Liver (tissue), 9 donors: Measurements from ENCODE around the gene URGCP. TPM values are rescaled to one million over a fixed set of nuclear protein-coding genes. Genes with fewer than 3 reads are reported as not detected.

Source experiments
- DNase-seq: peaks from one replicate; pipeline ENCODE4 v3.0.0-alpha.2; 2017; ENCODE audit warnings: low spot score
- H3K27ac ChIP-seq, 2 donors: one replicate each; pipeline ENCODE4 v1.7.0; 2013; ENCODE audit warnings: inconsistent platforms in 2 of 2, low read length in 2 of 2, control low read depth in 1 of 2, low read depth in 1 of 2, mild to moderate bottlenecking in 1 of 2
- H3K27me3 ChIP-seq, 4 donors: one replicate each; pipeline versions ENCODE4 v1.6.1 to v1.7.0; 2013; ENCODE audit warnings: low read length in 3 of 4, inconsistent platforms in 1 of 4, mild to moderate bottlenecking in 1 of 4, moderate library complexity in 1 of 4; ENCODE audit not compliant: control insufficient read depth in 4 of 4, insufficient read depth in 4 of 4
- H3K36me3 ChIP-seq, 4 donors: one replicate each; pipeline versions ENCODE4 v1.6.1 to v1.7.0; 2013; ENCODE audit warnings: low read length in 3 of 4, mild to moderate bottlenecking in 3 of 4, low read depth in 1 of 4, moderate library complexity in 1 of 4; ENCODE audit not compliant: control insufficient read depth in 4 of 4, insufficient read depth in 3 of 4
- H3K4me1 ChIP-seq, 4 donors: one replicate each; pipeline versions ENCODE4 v1.6.1 to v1.7.0; 2013; ENCODE audit warnings: low read length in 3 of 4, mild to moderate bottlenecking in 3 of 4, moderate library complexity in 1 of 4; ENCODE audit not compliant: control insufficient read depth in 4 of 4, insufficient read depth in 4 of 4
- H3K4me3 ChIP-seq, 3 donors: one replicate each; pipeline versions ENCODE4 v1.6.1 to v1.7.0; 2013; ENCODE audit warnings: low read length in 3 of 3, control low read depth in 1 of 3, low read depth in 1 of 3, mild to moderate bottlenecking in 1 of 3
- H3K9ac ChIP-seq, 2 donors: one replicate each; pipeline ENCODE4 v1.7.0; 2013; ENCODE audit warnings: low read length in 2 of 2, mild to moderate bottlenecking in 2 of 2, moderate library complexity in 2 of 2, control low read depth in 1 of 2, low read depth in 1 of 2
- H3K9me3 ChIP-seq, 4 donors: one replicate each; pipeline versions ENCODE4 v1.6.1 to v1.7.0; 2013; ENCODE audit warnings: low read length in 3 of 4; ENCODE audit not compliant: control insufficient read depth in 4 of 4
- ATF3 ChIP-seq: IDR thresholded peaks from 2 replicates; pipeline ENCODE4 v1.6.1; 2016; ENCODE audit warnings: antibody characterized with exemption
- CTCF ChIP-seq: fragments of 150-350 bp; IDR thresholded peaks from 2 replicates; pipeline ENCODE4 v1.5.1; 2017; ENCODE audit warnings: improper control_type of control experiment, low read depth, low read length; ENCODE audit not compliant: missing input control
- EGR1 ChIP-seq, 2 donors: IDR thresholded peaks; 2 replicates each; pipeline ENCODE4 v1.6.1; 2016 to 2018; ENCODE audit warnings: antibody characterized with exemption in 2 of 2, low read depth in 2 of 2
- FOXA1 ChIP-seq: IDR thresholded peaks from 2 replicates; pipeline ENCODE4 v1.6.1; 2016; ENCODE audit warnings: antibody characterized with exemption
- FOXA2 ChIP-seq: IDR thresholded peaks from 2 replicates; pipeline ENCODE4 v1.6.1; 2016; ENCODE audit warnings: antibody characterized with exemption
- GABPA ChIP-seq, 2 donors: IDR thresholded peaks in 1 of 2; conservative IDR thresholded peaks in 1 of 2; 2 replicates each; pipeline ENCODE4 v1.6.1; 2016; ENCODE audit warnings: antibody characterized with exemption in 2 of 2, mild to moderate bottlenecking in 1 of 2, moderate library complexity in 1 of 2
- HNF4A ChIP-seq, 2 donors: conservative IDR thresholded peaks; 2 replicates each; pipeline ENCODE4 v1.6.1; 2016; ENCODE audit warnings: antibody characterized with exemption in 2 of 2, mild to moderate bottlenecking in 2 of 2
- HNF4G ChIP-seq: IDR thresholded peaks from 2 replicates; pipeline ENCODE4 v1.6.1; 2016; ENCODE audit warnings: antibody characterized with exemption
- JUND ChIP-seq, 2 donors: IDR thresholded peaks; 2 replicates each; pipeline ENCODE4 v1.6.1; 2016; ENCODE audit warnings: antibody characterized with exemption in 2 of 2
- MAX ChIP-seq: IDR thresholded peaks from 2 replicates; pipeline ENCODE4 v1.6.1; 2016; ENCODE audit warnings: antibody characterized with exemption
- NR2F2 ChIP-seq: IDR thresholded peaks from 2 replicates; pipeline ENCODE4 v1.6.1; 2016; ENCODE audit warnings: antibody characterized with exemption
- RAD21 ChIP-seq, 2 donors: IDR thresholded peaks; 2 replicates each; pipeline ENCODE4 v1.6.1; 2016; ENCODE audit warnings: antibody characterized with exemption in 2 of 2, mild to moderate bottlenecking in 2 of 2
- REST ChIP-seq: IDR thresholded peaks from 2 replicates; pipeline ENCODE4 v1.6.1; 2016; ENCODE audit warnings: antibody characterized with exemption, mild to moderate bottlenecking
- RXRA ChIP-seq, 2 donors: IDR thresholded peaks; 2 replicates each; pipeline ENCODE4 v1.6.1; 2017 to 2018; ENCODE audit warnings: antibody characterized with exemption in 2 of 2, mild to moderate bottlenecking in 1 of 2
- SP1 ChIP-seq: IDR thresholded peaks from 2 replicates; pipeline ENCODE4 v1.6.1; 2018; ENCODE audit warnings: antibody characterized with exemption, mild to moderate bottlenecking
- TAF1 ChIP-seq: conservative IDR thresholded peaks from 2 replicates; pipeline ENCODE4 v1.6.1; 2016; ENCODE audit warnings: antibody characterized with exemption, mild to moderate bottlenecking
- YY1 ChIP-seq: IDR thresholded peaks from 2 replicates; pipeline ENCODE4 v1.6.1; 2016; ENCODE audit warnings: antibody characterized with exemption, mild to moderate bottlenecking
- ZBTB33 ChIP-seq: IDR thresholded peaks from 2 replicates; pipeline ENCODE4 v1.6.1; 2016; ENCODE audit warnings: antibody characterized with exemption
- WGBS: extraction: QIAGEN DNeasy Blood & Tissue Kit; methylation state at CpG from one replicate; pipeline ENCODE4 v1.1.7; 2013; 5-methylcytosine and 5-hydroxymethylcytosine counted together
- polyA plus RNA-seq, 2 donors: library from polyadenylated mRNA; stranded (reverse) in 1 of 2; unstranded in 1 of 2; fragments of 200-250 nt in 1 of 2; fragments of >200 nt in 1 of 2; fragmentation: Nextera tagmentation in 1 of 2; extraction: Ambion mirVana in 1 of 2; gene quantifications; one replicate each; pipeline versions ENCODE4 v1.2.1 to v1.2.3, GENCODE V29; 2013 to 2015
- total RNA-seq, 2 donors: library from RNA; depleted of rRNA; stranded (reverse); fragments of >200 nt; gene quantifications; one replicate each; pipeline ENCODE4 v1.2.3, GENCODE V29; 2014
- donor health status: healthy.
- donor health status: healthy.
- donor health status: healthy.
- donor health status: healthy.
- donor health status: healthy.

The URGCP gene
- total and polyA plus RNA-seq, 4 donors = 7.2 to 28.4 (median 13.0) TPM

- peak within 1 kb of the TSS; percentile 68 to 74 for H3K27ac ChIP-seq
- H3K36me3 ChIP-seq = peaks cover 0 to 14% (median 11%) of the 10 kb centered on the region in 4 donors
- TF ChIP-seq REST (peak; percentile 48), EGR1 (IDR thresholded peaks at IDR 0.05; ENCODE audit: low read depth in 2 of 2) (peak in 1 of 2 donors; percentile 59), RAD21 (IDR thresholded peaks at IDR 0.05) (peak; percentile 30 to 41), MAX (no peak), TAF1 (no peak), FOXA2 (no peak), HNF4G (peak; percentile 48), RXRA (IDR thresholded peaks at IDR 0.05) (peak in 1 of 2 donors; percentile 39), ZBTB33 (no peak), FOXA1 (no peak), YY1 (peak; percentile 98), CTCF (no peak), ATF3 (no peak), SP1 (peak; percentile 69), NR2F2 (no peak), JUND (IDR thresholded peaks at IDR 0.05) (no peak), HNF4A (conservative IDR thresholded peaks at IDR 0.05) (peak; percentile 72 to 75), GABPA (IDR thresholded peaks at IDR 0.05 in 1 of 2, conservative IDR thresholded peaks at IDR 0.05 in 1 of 2) (no peak)
- WGBS = under 1% methylated on average over 81 of the region's 81 CpGs
- H3K27me3 ChIP-seq = no peaks in the 10 kb centered on the region
- H3K4me3 ChIP-seq = peak within 1 kb of the TSS; percentile 78 to 97 (median 91)
- peaks cover 4 to 17% (median 11%) of the 10 kb centered on the region in 4 donors for H3K4me1 ChIP-seq
- DNase-seq = peak; percentile 98
- peaks cover 0 to 3% (median 0%) of the 10 kb centered on the region in 4 donors for H3K9me3 ChIP-seq
- H3K9ac ChIP-seq = peak within 1 kb of the TSS; percentile 24 to 78
These were observed 37.2 kb downstream of the URGCP start, which contains the start of gene MRPS24 for GRCh38 chr7:43869006-43869866. Gene MRPS24, minus strand, starts transcription at chr7:43869517. Its CDS starts 22 bp downstream, at chr7:43869495.
